ENCODE data around the gene NT5M. TPM values are rescaled to one million over a fixed set of nuclear protein-coding genes. Genes with fewer than 3 reads are reported as not detected.

Gene NT5M
- total RNA-seq, 2 donors from 2014 or later = 6.5 to 11.8 TPM

DNA sequence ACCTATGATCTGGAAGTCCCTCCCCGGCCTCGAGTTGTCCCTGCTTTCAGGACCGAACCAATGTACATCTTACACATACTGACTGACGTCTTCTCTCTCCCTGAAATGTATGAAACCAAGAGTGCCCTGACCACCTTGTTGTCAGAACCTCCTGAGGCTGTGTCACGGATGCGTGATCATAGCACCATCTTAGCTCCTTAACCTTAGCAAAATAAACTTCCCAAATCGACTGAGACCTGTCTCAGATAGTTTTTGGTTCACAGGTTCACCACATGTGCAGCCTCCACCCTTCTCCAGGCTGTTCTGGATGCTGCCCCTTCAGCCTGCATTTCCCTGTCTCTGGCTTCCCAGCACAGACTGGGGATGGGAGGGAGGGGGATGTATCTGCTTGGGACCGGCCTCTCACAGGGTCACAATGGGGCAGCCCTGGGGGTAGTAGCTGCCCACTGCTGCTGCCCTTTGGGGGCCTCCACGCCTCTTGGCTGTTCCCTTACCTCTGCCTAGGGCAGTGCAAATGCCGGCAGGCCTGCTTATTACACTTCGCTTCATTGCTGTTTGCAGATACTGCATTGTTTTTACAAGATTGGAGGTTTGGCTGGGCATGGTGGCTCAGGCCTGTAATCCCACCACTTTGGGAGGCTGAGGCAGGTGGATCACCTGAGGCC, 69.8 kb downstream of the NT5M start:
- Mint-ChIP-seq H3K4me3 (no peak overlapping the region), H3K27me3 (ENCODE audit: insufficient read depth) (no peaks in the 10 kb centered on the region), H3K4me1 (peaks cover 12% of the 10 kb centered on the region), H3K27ac (no peak overlapping the region), H3K9me3 (no peaks in the 10 kb centered on the region), H3K36me3 (ENCODE audit: low read depth) (no peaks in the 10 kb centered on the region)
- Histone ChIP-seq H3K27me3 (ENCODE audit: control insufficient read depth, insufficient read depth, low read length, poor library complexity, severe bottlenecking) (no peaks in the 10 kb centered on the region), H3K9ac (ENCODE audit: extremely low read depth, low read length, poor library complexity, severe bottlenecking) (no peak overlapping the region), H3K27ac (ENCODE audit: low read depth, low read length) (no peak overlapping the region), H3K9me3 (ENCODE audit: control insufficient read depth, low read length) (no peaks in the 10 kb centered on the region), H3K4me3 (ENCODE audit: low read length) (no peak overlapping the region), H3K36me3 (ENCODE audit: control insufficient read depth, insufficient read depth, low read length) (no peaks in the 10 kb centered on the region), H3K4me1 (ENCODE audit: control insufficient read depth, insufficient read depth, low read length) (peaks cover 3% of the 10 kb centered on the region)
- TF ChIP-seq, protein P1, sequence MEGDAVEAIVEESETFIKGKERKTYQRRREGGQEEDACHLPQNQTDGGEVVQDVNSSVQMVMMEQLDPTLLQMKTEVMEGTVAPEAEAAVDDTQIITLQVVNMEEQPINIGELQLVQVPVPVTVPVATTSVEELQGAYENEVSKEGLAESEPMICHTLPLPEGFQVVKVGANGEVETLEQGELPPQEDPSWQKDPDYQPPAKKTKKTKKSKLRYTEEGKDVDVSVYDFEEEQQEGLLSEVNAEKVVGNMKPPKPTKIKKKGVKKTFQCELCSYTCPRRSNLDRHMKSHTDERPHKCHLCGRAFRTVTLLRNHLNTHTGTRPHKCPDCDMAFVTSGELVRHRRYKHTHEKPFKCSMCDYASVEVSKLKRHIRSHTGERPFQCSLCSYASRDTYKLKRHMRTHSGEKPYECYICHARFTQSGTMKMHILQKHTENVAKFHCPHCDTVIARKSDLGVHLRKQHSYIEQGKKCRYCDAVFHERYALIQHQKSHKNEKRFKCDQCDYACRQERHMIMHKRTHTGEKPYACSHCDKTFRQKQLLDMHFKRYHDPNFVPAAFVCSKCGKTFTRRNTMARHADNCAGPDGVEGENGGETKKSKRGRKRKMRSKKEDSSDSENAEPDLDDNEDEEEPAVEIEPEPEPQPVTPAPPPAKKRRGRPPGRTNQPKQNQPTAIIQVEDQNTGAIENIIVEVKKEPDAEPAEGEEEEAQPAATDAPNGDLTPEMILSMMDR (conservative IDR thresholded peaks at IDR 0.05) = no peak
- WGBS, 2 experiments (ENCODE audit: insufficient coverage in 1 of 2, insufficient read length in 1 of 2) = 81 to 84% methylated on average over 9 to 11 of the region's 11 CpGs
- no peak for DNase-seq

DNA sequence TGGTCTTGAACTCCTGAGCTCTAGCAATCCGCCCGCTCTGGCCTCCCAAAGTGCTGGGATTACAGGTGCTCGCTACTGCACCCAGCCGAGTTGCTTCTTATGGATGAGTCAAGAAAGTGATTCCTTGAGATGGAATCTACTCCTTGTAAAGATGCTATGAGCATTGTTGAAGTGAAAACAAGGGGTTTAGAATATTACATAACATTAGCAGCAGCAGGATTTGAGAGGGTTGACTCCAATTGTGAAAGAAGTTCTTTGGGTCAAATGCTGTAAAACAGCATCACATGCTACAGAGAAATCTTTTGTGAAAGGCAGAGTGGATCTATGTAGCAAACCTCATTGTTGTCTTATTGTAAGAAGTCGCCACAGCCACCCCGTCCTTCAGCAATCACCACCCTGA, 72.7 kb downstream of the NT5M start:
- no peak overlapping the region for H3K9ac ChIP-seq (ENCODE audit: extremely low read depth, low read length, poor library complexity, severe bottlenecking)
- Mint-ChIP-seq H3K27me3 (ENCODE audit: insufficient read depth) (peaks cover 1% of the 10 kb centered on the region), H3K4me3 (no peak overlapping the region), H3K27ac (no peak overlapping the region), H3K4me1 (peaks cover 12% of the 10 kb centered on the region), H3K36me3 (ENCODE audit: low read depth) (no peaks in the 10 kb centered on the region), H3K9me3 (no peaks in the 10 kb centered on the region)
- WGBS, 2 experiments (ENCODE audit: insufficient coverage in 1 of 2, insufficient read length in 1 of 2) = 97% methylated on average over 5 to 6 of the region's 6 CpGs
- no peaks in the 10 kb centered on the region for H3K9me3 ChIP-seq (ENCODE audit: control insufficient read depth, low read length)
- no peak overlapping the region for H3K4me3 ChIP-seq (ENCODE audit: low read length)
- H3K27me3 ChIP-seq (ENCODE audit: control insufficient read depth, insufficient read depth, low read length, poor library complexity, severe bottlenecking) = no peaks in the 10 kb centered on the region
- H3K27ac ChIP-seq (ENCODE audit: low read depth, low read length) = no peak overlapping the region
- H3K36me3 ChIP-seq (ENCODE audit: control insufficient read depth, insufficient read depth, low read length) = no peaks in the 10 kb centered on the region
- TF ChIP-seq, protein P1 (conservative IDR thresholded peaks at IDR 0.05) = no peak
- DNase-seq = no peak
- H3K4me1 ChIP-seq (ENCODE audit: control insufficient read depth, insufficient read depth, low read length) = no peaks in the 10 kb centered on the region

- Mint-ChIP-seq H3K27me3 (ENCODE audit: insufficient read depth) (peaks cover 1% of the 10 kb centered on the region), H3K9me3 (no peaks in the 10 kb centered on the region), H3K36me3 (ENCODE audit: low read depth) (no peaks in the 10 kb centered on the region), H3K4me1 (peaks cover 7% of the 10 kb centered on the region), H3K27ac (no peak overlapping the region), H3K4me3 (no peak overlapping the region)
- no peak overlapping the region for H3K9ac ChIP-seq (ENCODE audit: extremely low read depth, low read length, poor library complexity, severe bottlenecking)
- no peaks in the 10 kb centered on the region for H3K4me1 ChIP-seq (ENCODE audit: control insufficient read depth, insufficient read depth, low read length)
- H3K36me3 ChIP-seq (ENCODE audit: control insufficient read depth, insufficient read depth, low read length) = no peaks in the 10 kb centered on the region
- no peak for DNase-seq
- H3K27me3 ChIP-seq (ENCODE audit: control insufficient read depth, insufficient read depth, low read length, poor library complexity, severe bottlenecking) = no peaks in the 10 kb centered on the region
- H3K4me3 ChIP-seq (ENCODE audit: low read length) = no peak overlapping the region
- TF ChIP-seq, protein P1 (conservative IDR thresholded peaks at IDR 0.05) = no peak
- H3K27ac ChIP-seq (ENCODE audit: low read depth, low read length) = no peak overlapping the region
- WGBS, 2 experiments (ENCODE audit: insufficient coverage in 1 of 2, insufficient read length in 1 of 2) = 75 to 95% methylated on average over 2 to 5 of the region's 5 CpGs
- no peaks in the 10 kb centered on the region for H3K9me3 ChIP-seq (ENCODE audit: control insufficient read depth, low read length)
Measured at GRCh38 chr17:17376362-17376761, 73.2 kb downstream of the NT5M start.
